ENCODE data around the gene PYROXD2.
A peak's percentile ranks its signal among the peaks of the same experiment; 100 is the strongest.

Gene PYROXD2

GRCh38 chr10:98444314-98445006 lies 29.5 kb upstream of the PYROXD2 start:
- Histone ChIP-seq H3K36me3 (replicated peaks; ENCODE audit: low read depth, low read length) (peaks cover 27% of the 10 kb centered on the region), H3K79me2 (ENCODE audit: low read length) (peaks cover 30% of the 10 kb centered on the region), H3K27ac (ENCODE audit: low read length) (no peak overlapping the region; the same call in 1 of the 2 replicates), H3K4me1 (ENCODE audit: low read length) (peaks cover 34% of the 10 kb centered on the region), H3K4me2 (ENCODE audit: low read length) (peak overlapping the region; percentile 31), H2AFZ (ENCODE audit: low read depth, low read length) (no peak overlapping the region), H4K20me1 (ENCODE audit: insufficient read depth, low read length) (0 out of 2 replicates have a peak, but pooled peaks cover 3% of the 10 kb centered on the region), H3K9me3 (ENCODE audit: insufficient read depth, low read length) (no peaks in the 10 kb centered on the region), H3K9ac (ENCODE audit: low read length) (no peak overlapping the region), H3K27me3 (ENCODE audit: low read depth, low read length) (no peaks in the 10 kb centered on the region), H3K4me3 (ENCODE audit: low read length) (no peak overlapping the region)
- TF ChIP-seq CTCF (IDR thresholded peaks at IDR 0.05; ENCODE audit: low read depth, low read length), result no peak
- TF ChIP-seq EZH2phosphoT487 (IDR thresholded peaks at IDR 0.05; ENCODE audit: low read depth), result no peak

- H3K4me3 ChIP-seq (ENCODE audit: low read length), result no peak overlapping the region
- H3K27ac ChIP-seq (ENCODE audit: low read length), result no peak overlapping the region
- peaks cover 10% of the 10 kb centered on the region for H3K4me1 ChIP-seq (ENCODE audit: low read length)
- no peaks in the 10 kb centered on the region for H3K27me3 ChIP-seq (ENCODE audit: low read depth, low read length)
- H3K9me3 ChIP-seq (ENCODE audit: insufficient read depth, low read length), result no peaks in the 10 kb centered on the region
- no peak for TF ChIP-seq EZH2phosphoT487 (IDR thresholded peaks at IDR 0.05; ENCODE audit: low read depth)
- no peak for TF ChIP-seq CTCF (IDR thresholded peaks at IDR 0.05; ENCODE audit: low read depth, low read length)
- no peaks in the 10 kb centered on the region for H4K20me1 ChIP-seq (ENCODE audit: insufficient read depth, low read length)
- peaks cover 36% of the 10 kb centered on the region for H3K36me3 ChIP-seq (replicated peaks; ENCODE audit: low read depth, low read length)
- H3K9ac ChIP-seq (ENCODE audit: low read length), result no peak overlapping the region
- H3K4me2 ChIP-seq (ENCODE audit: low read length), result no peak overlapping the region
- H3K79me2 ChIP-seq (ENCODE audit: low read length), result no peaks in the 10 kb centered on the region
- H2AFZ ChIP-seq (ENCODE audit: low read depth, low read length), result no peak overlapping the region
Observed at GRCh38 chr10:98438715-98439114, 23.7 kb upstream of the PYROXD2 start.

GRCh38 chr10:98436704-98437103 lies 21.7 kb upstream of the PYROXD2 start:
- H3K9ac ChIP-seq (ENCODE audit: low read length), result no peak overlapping the region
- H3K4me3 ChIP-seq (ENCODE audit: low read length), result no peak overlapping the region
- no peak overlapping the region for H2AFZ ChIP-seq (ENCODE audit: low read depth, low read length)
- H3K27ac ChIP-seq (ENCODE audit: low read length), result no peak overlapping the region
- no peaks in the 10 kb centered on the region for H3K9me3 ChIP-seq (ENCODE audit: insufficient read depth, low read length)
- TF ChIP-seq EZH2phosphoT487 (IDR thresholded peaks at IDR 0.05; ENCODE audit: low read depth), result no peak
- TF ChIP-seq CTCF (IDR thresholded peaks at IDR 0.05; ENCODE audit: low read depth, low read length), result no peak
- H3K36me3 ChIP-seq (replicated peaks; ENCODE audit: low read depth, low read length), result peaks cover 44% of the 10 kb centered on the region
- no peak overlapping the region for H3K4me2 ChIP-seq (ENCODE audit: low read length)
- no peaks in the 10 kb centered on the region for H3K27me3 ChIP-seq (ENCODE audit: low read depth, low read length)
- H3K79me2 ChIP-seq (ENCODE audit: low read length), result no peaks in the 10 kb centered on the region
- peaks cover 10% of the 10 kb centered on the region for H3K4me1 ChIP-seq (ENCODE audit: low read length)
- H4K20me1 ChIP-seq (ENCODE audit: insufficient read depth, low read length), result no peaks in the 10 kb centered on the region

- no peak overlapping the region for H3K27ac ChIP-seq (ENCODE audit: low read length)
- no peak overlapping the region for H3K4me3 ChIP-seq (ENCODE audit: low read length)
- H3K4me1 ChIP-seq (ENCODE audit: low read length), result no peaks in the 10 kb centered on the region
- H3K9ac ChIP-seq (ENCODE audit: low read length), result no peak overlapping the region
- no peak overlapping the region for H2AFZ ChIP-seq (ENCODE audit: low read depth, low read length)
- no peaks in the 10 kb centered on the region for H3K27me3 ChIP-seq (ENCODE audit: low read depth, low read length)
- H3K36me3 ChIP-seq (replicated peaks; ENCODE audit: low read depth, low read length), result peaks cover 47% of the 10 kb centered on the region
- H3K9me3 ChIP-seq (ENCODE audit: insufficient read depth, low read length), result no peaks in the 10 kb centered on the region
- no peaks in the 10 kb centered on the region for H4K20me1 ChIP-seq (ENCODE audit: insufficient read depth, low read length)
- no peak overlapping the region for H3K4me2 ChIP-seq (ENCODE audit: low read length)
- TF ChIP-seq EZH2phosphoT487 (IDR thresholded peaks at IDR 0.05; ENCODE audit: low read depth) (no peak), CTCF (IDR thresholded peaks at IDR 0.05; ENCODE audit: low read depth, low read length) (no peak)
- no peaks in the 10 kb centered on the region for H3K79me2 ChIP-seq (ENCODE audit: low read length)
Observed at GRCh38 chr10:98435178-98435577, 20.2 kb upstream of the PYROXD2 start.
